ACHN (cell line): Measurements from ENCODE around the gene GDNF.

Source experiments
- DNase-seq: peaks from one replicate; pipeline ENCODE4 v3.0.0-alpha.2; 2015
- in situ Hi-C: cut with HindIII; loops from 2 replicates; pipeline ENCODE4 v1.10.0; 2017; ENCODE audit warnings: low sequenced_read_pairs, low pct_ligation_motif_present, low pct_unique_long_range_greater_than_20kb

Gene GDNF

DNA sequence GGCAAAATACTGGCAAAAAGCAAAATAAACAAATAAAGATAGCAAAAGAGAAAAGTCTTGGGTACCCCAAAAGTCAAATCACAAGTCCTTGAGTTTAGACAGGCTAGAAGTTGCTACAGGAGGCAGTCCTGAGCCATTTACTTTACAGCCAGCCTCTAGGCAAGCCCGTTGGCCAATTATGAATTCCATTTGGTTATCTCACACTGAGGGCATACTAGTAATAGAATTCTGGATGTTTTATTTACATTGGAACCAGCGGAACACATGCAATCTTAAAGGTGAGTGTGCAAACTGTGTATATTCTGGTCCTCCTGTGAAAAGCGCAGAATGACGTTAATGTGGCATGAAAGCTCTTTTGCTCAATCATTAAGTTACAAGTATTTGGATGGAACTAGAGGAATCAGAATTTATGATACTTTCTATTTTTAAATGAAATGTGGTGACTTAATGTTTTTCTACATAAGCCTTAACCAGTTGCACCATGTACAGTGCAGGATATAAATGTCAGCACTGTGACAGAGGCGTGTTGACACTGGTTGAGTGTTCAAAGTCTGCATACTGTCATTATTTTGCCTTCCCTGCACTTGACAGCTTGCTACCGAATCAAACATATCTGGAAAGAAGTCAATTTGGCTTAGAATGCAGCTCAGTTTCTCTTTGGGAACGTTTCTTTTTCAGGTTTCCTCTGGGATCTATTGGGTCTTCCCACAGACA, 7.9 kb downstream of the GDNF start:
- DNase-seq, result no peak
- in situ Hi-C loops, result no loop called here

DNA sequence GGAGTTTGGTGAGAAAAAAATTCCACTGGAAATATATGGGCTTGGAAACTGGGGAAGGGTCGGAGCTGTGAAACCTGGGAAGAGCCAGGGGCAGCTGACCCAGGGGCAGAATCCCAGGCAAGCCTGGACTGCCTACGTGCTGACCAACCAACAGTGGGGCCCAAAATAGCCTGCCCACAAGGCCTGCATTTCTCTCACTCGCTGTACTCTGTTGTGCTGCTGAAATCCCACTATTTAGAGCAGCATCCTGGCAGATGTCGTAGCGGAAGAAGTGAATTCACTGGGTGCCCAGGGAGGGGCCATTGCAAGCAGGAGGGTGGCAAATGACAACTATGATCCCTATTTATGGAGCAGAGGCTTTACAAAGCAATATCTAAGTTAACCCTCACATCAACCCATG, 9.5 kb downstream of the GDNF start:
- in situ Hi-C loops, result no loop called here

GRCh38 chr5:37825334-37825915, 14.4 kb downstream of the GDNF start:
- no peak for DNase-seq
- in situ Hi-C loops, result no loop called here

More for the DNA sequence above, 9.5 kb downstream of the GDNF start:
- no peak for DNase-seq

DNA sequence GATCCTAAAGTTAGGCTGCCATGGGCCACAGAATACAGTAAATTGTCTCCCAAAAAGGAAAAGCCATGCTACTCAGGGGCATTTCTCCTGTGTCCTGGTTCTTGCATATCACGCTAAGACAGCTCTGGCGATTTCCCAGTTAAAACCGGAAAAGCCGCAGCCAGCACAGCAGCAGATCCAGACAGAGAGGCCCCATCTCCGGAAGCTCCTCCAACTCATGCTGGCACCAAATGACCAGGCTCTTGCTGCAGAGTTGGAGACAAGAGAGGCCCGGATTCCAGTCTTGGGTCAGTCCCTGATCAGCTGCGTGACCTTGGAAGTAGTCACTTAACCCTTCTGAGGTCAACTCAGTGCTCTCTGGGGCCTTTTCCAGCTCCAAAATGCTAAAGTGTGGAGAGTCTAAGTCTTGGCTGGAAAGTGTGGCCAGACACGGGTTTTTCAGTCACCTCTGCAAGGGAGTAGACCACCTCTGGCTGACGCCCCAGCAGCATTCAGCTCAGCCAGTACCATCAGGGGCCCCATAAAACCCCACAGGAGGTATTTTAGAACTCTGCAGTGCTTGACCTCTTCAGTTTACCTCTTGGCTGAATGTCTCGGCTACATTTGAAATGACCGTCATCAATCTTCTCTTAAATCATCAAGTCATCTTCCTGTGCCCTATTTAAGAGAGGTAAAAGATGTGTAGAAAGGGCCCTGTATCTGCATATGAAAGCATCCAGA, 16.2 kb downstream of the GDNF start:
- in situ Hi-C loops, result no loop called here
- DNase-seq, result no peak

DNA sequence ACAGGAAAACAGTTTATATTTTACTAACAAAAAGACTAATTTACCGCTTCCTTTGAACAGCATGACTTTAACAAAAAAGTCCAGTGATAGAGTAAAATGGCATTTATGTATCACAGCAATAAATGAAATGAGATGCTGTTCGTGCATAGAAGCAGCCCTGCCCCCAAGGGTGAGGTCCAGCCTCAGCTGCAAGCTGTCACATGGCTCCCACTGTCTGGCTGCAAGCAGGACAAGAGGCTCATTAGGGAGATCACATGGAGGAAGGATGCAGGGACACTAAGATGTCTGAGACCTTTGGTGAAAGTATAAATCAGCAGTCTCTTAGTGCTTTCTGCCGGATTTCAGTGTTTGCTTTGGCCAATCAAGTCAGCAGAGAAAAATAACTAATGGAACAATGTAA, 23.0 kb downstream of the GDNF start:
- no peak for DNase-seq
- in situ Hi-C loops, result no loop called here

GRCh38 chr5:37816331-37816730, 23.5 kb downstream of the GDNF start:
- in situ Hi-C loops, result no loop called here
- DNase-seq, result no peak

DNA sequence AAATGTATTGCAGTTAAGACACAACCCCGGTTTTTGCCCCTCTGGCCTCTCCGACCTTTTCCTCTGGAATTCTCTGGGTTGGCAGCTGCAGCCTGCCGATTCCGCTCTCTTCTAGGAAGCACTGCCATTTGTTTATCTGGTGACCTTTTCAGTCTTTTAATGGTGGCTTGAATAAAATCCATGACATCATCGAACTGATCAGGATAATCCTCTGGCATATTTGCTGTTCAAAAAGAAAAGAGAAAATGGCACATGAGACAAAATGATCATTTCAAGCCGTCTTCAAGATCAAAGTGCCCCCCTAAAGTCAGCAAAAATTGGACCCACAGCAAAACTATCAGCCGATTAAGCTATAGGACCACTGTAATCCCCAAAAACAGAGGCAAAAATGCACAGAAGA, 23.9 kb downstream of the GDNF start:
- no peak for DNase-seq
- in situ Hi-C loops, result no loop called here

DNA sequence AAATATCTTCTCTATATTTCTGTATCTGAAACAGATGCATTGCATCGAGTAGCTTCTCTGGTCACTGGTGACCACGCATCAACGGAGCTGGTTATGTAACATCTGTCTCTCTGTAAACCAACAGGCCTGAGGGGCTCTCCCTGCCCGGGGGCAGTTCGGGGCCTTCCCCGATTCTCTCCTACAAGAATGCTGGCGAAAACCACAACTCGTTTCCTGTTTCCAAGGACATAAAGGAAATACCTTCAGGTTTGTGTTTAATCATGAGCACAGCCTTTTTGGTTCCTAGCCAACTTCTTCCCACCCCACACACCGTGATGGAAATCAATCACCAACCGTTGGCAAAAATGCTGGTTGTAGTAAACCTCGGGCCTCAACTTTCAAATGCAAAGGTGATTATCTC, 25.1 kb downstream of the GDNF start:
- in situ Hi-C loops, result no loop called here

DNA sequence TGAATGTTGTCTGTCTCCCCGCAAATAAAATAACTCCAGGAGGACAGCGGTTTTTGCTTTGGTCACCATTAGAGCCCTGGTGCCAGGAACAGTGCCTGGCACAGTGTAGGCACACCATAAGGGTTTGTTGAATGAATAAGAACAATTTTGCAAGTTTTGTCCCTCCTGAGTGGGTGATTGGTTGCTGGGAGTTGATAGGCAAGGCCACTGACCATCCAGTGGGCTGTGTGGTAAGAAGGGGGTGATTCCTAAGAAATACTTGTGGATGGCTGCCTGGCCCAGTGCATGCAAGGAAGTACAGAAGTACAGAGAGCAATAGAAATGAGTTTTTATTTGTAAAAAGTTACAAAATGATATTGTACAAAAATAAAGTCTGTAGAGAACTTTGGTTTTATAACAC, 27.5 kb downstream of the GDNF start:
- in situ Hi-C loops, result no loop called here
- no peak for DNase-seq

More for the DNA sequence above, 25.1 kb downstream of the GDNF start:
- DNase-seq, result no peak

DNA sequence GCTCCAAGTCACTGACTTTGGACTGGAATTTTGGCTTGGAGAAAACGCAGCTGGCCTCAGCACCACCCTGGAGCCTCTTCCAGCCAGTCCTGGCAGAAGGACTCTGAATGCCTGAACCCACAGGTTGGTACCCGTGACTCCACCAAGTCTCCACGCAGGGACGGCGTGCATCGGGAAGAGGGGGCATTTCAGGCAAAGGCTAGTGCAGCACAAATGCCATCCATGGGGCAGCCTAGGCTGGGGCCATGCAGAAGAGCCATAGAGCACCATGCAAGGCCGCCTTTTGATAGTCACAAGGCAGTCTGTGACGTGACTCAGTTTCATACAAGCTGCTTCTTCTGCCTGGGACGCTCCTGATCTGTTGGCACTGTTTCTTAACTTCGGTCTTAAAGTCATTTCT, 28.0 kb downstream of the GDNF start:
- in situ Hi-C loops, result no loop called here

DNA sequence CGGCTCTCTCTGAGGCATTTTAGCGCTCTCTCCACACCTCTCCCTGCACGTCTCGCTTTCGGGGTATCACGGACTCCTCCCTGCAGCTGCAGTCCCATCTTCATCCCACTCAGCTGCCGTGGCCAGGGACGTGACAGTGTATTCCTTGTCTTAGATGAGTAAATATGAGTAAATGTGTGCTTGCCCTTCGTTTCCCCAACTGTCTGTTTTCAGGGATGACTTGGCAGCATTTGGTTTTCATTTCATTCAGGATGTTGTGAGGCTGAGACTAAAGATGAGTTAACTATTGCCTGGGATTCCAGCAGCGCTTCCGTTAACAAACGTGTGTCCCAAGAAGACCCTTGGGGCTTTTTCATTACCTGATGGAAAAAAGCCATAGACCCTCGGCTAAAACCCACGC, 29.5 kb downstream of the GDNF start:
- DNase-seq, result no peak
- in situ Hi-C loops, result no loop called here

More for the DNA sequence above, 28.0 kb downstream of the GDNF start:
- DNase-seq, result no peak

DNA sequence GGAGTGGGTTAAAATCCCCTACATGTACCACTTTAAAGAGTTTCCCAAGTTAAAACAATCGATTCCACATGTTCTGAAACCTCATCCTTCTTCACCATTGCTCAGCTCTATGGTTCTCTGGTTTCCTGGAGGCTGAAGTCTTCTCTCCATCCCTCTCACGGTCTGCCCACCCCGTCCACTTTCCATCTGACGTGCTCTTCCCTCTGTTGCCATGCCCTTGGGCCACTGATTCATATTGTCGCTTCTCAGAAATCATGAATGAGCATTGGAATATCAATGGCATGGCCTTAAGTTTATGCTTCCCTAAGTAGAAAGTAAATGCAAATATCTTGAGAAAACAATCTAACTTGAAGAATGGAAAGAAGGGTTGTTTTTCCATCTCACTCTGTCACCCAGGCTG, 30.9 kb downstream of the GDNF start:
- in situ Hi-C loops, result no loop called here
- no peak for DNase-seq

DNA sequence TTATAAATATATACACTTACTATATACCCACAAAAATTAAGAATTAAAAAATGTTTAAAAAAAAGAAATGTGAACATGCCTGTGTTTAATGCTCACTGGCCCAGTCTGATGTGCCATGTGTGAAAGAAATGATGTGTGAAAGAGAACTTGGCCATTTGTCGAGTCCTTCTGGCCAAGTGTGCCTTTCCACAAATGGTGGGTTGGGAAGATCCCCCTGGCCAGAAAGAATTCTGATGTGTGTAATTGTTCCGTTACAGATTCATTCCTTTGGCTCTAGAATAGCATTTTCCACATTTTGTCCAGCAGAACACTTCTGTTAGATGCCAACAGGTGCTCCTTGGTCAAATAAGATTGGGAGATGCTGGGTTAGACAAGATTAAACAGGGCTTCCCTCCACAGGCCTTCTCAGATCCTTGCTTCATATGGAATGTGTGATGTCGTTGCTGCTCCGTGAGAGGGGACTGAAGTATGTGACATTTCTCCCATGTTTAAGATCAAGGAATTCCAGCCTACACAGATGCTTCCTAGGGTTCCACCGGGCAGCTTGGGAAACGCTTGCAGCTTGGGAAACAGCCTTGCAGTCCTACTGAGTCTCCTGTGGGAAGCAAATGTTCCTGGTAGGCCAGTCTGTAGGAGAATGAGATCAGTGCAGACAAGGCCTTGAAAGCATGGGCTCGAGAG, 32.1 kb downstream of the GDNF start:
- no peak for DNase-seq
- in situ Hi-C loops, result no loop called here

- in situ Hi-C loops, result no loop called here
- no peak for DNase-seq
These were observed 32.8 kb downstream of the GDNF start for GRCh38 chr5:37807015-37807414.

GRCh38 chr5:37806476-37806875, 33.4 kb downstream of the GDNF start:
- in situ Hi-C loops, result no loop called here
- DNase-seq, result no peak

GRCh38 chr5:37806016-37806415, 33.8 kb downstream of the GDNF start:
- in situ Hi-C loops, result no loop called here

DNA sequence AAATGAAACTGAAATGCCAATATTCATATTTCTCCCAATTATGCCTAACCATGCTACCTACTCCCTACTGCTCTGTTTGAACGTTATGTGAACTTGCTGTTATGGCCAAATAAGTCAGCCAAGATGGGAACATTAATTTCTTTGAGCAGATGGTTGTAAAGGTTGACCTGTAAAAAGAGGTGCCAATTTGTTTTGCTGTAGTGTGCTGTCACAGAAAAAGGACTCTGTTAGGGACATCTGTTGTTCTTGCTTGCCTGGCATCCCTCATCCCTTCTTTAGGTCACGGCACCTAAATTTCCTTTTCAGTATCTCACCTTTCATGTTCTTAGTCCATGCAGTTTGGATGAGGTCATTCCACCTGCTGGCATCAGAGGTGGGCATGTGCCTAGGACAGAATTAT, 35.4 kb downstream of the GDNF start:
- in situ Hi-C loops, result no loop called here
- DNase-seq, result no peak

More at GRCh38 chr5:37806016-37806415, 33.8 kb downstream of the GDNF start:
- no peak for DNase-seq

DNA sequence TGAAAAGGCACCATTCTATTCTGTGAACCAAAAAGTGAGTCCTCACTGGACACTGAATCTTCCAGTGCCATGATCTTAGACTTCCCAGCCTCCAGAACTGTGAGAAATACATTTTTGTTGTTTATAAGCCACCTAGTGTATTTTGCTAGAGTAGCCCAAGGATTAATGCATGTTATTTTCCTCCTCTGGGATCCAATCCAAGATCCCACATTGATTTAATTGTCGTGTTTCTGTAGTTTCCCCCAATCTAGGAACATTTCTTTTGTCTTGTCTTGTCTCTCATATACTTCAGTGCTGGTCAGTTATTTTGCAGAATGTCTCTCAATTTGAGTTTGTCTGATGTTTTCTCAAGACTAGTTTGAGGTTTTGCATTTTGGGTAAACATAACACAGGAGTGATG, 36.4 kb downstream of the GDNF start:
- in situ Hi-C loops, result no loop called here
- no peak for DNase-seq

GRCh38 chr5:37801521-37801920, 38.3 kb downstream of the GDNF start:
- DNase-seq, result no peak
- in situ Hi-C loops, result no loop called here
